OCI-LY7 (cell line): ENCODE results near the gene COX7A2. TPM values are rescaled to one million over a fixed set of nuclear protein-coding genes. Genes with fewer than 3 reads are reported as not detected.
A peak's percentile ranks its signal among the peaks of the same experiment; 100 is the strongest.

Source experiments
- BruUV-seq: library from RNA; stranded (reverse); fragments of 400-500 nt; replicated peaks from 2 replicates; lab custom pipeline; 2021; lab: Mats Ljungman, UMichigan
- CTCF ChIA-PET: fragments of 300-600 bp; sonication (Branson Sonifier 250); formaldehyde crosslinking; loops from one replicate; lab custom pipeline; 2022; ENCODE audit warnings: antibody characterized with exemption; ENCODE audit not compliant: unreplicated experiment; lab: Charles Lee
- POLR2A ChIA-PET: fragments of 300-600 bp; sonication (Branson Sonifier 250); formaldehyde crosslinking; loops from one replicate; lab custom pipeline; 2022; ENCODE audit warnings: antibody characterized with exemption; lab: Charles Lee
- DNase-seq: peaks from one replicate; pipeline ENCODE4 v3.0.0-alpha.2; 2015; ENCODE audit warnings: low spot score
- H2AFZ ChIP-seq: fragments of 200-600 bp; sonication (generic), shearing (Covaris generic); 2 replicates; pipeline ENCODE4 v1.6.1; 2014; ENCODE audit warnings: mild to moderate bottlenecking, antibody characterized with exemption, low read length, moderate library complexity
- H3K27ac ChIP-seq: fragments of 200-600 bp; sonication (generic); 2 replicates; pipeline ENCODE4 v1.5.1; 2014; ENCODE audit warnings: mixed run types, low read depth, mild to moderate bottlenecking, moderate library complexity, low read length, inconsistent platforms; ENCODE audit not compliant: poor library complexity, severe bottlenecking
- H3K36me3 ChIP-seq: fragments of 200-600 bp; sonication (generic); 2 replicates; pipeline ENCODE4 v1.6.1; 2014; ENCODE audit warnings: mild to moderate bottlenecking, antibody characterized with exemption, low read length, moderate library complexity, mixed read lengths; ENCODE audit not compliant: insufficient read depth
- H3K4me1 ChIP-seq: fragments of 200-600 bp; sonication (generic); 2 replicates; pipeline ENCODE4 v1.5.1; 2014; ENCODE audit warnings: mild to moderate bottlenecking, low read length; ENCODE audit not compliant: insufficient read depth, poor library complexity, severe bottlenecking
- H3K4me2 ChIP-seq: fragments of 200-600 bp; sonication (generic); 2 replicates; pipeline ENCODE4 v1.6.1; 2014; ENCODE audit warnings: mild to moderate bottlenecking, low read length
- H3K4me3 ChIP-seq: fragments of 200-600 bp; sonication (generic); 2 replicates; pipeline ENCODE4 v1.5.1; 2014; ENCODE audit warnings: mild to moderate bottlenecking, low read depth, low read length; ENCODE audit not compliant: poor library complexity, severe bottlenecking
- H3K79me2 ChIP-seq: fragments of 200-600 bp; sonication (generic); 2 replicates; pipeline ENCODE4 v1.6.1; 2016; ENCODE audit warnings: low read depth, mild to moderate bottlenecking, low read length, moderate library complexity, mixed read lengths; ENCODE audit not compliant: insufficient read depth
- H3K9me2 ChIP-seq: fragments of 200-600 bp; sonication (generic); 2 replicates; pipeline ENCODE4 v1.6.1; 2016; ENCODE audit warnings: mild to moderate bottlenecking, low read length, mixed read lengths; ENCODE audit not compliant: insufficient read depth
- H3K9me3 ChIP-seq: fragments of 200-600 bp; sonication (generic); 2 replicates; pipeline ENCODE4 v1.6.1; 2014; ENCODE audit warnings: mild to moderate bottlenecking, mixed run types, low read length, mixed read lengths
- H4K20me1 ChIP-seq: fragments of 200-600 bp; sonication (generic); 2 replicates; pipeline ENCODE4 v1.6.1; 2014; ENCODE audit warnings: mild to moderate bottlenecking, antibody characterized with exemption, low read length, moderate library complexity, mixed read lengths; ENCODE audit not compliant: insufficient read depth
- EZH2phosphoT487 ChIP-seq: fragments of 200-600 bp; sonication (generic); IDR thresholded peaks from 2 replicates; pipeline ENCODE4 v1.6.1; 2018; ENCODE audit warnings: low read depth, borderline replicate concordance, mild to moderate bottlenecking, mixed run types, antibody characterized with exemption, low read length, moderate library complexity, mixed read lengths
- intact Hi-C: fragments of 100-400 bp; cut with micrococcal nuclease; formaldehyde crosslinking; loops from one replicate; pipeline ENCODE4 v1.10.0; 2022; ENCODE audit not compliant: unreplicated experiment
- total RNA-seq, 2 experiments: library from RNA; depleted of rRNA in 1 of 2; stranded (reverse); fragments of >200 nt in 1 of 2; shearing (Covaris generic) in 1 of 2; gene quantifications; 2 replicates each; pipeline ENCODE4 v1.2.3, GENCODE V29; 2014 to 2022
- TF ChIP-seq, protein P1 (sequence below): fragments of 200-600 bp; sonication (generic); conservative IDR thresholded peaks from 2 replicates; pipeline ENCODE4 v1.5.1; 2014; ENCODE audit warnings: mild to moderate bottlenecking, antibody characterized with exemption, low read length, moderate library complexity, mixed read lengths

COX7A2 gene
- total RNA-seq, 2 experiments from 2014 or later = 210 to 403 TPM

DNA sequence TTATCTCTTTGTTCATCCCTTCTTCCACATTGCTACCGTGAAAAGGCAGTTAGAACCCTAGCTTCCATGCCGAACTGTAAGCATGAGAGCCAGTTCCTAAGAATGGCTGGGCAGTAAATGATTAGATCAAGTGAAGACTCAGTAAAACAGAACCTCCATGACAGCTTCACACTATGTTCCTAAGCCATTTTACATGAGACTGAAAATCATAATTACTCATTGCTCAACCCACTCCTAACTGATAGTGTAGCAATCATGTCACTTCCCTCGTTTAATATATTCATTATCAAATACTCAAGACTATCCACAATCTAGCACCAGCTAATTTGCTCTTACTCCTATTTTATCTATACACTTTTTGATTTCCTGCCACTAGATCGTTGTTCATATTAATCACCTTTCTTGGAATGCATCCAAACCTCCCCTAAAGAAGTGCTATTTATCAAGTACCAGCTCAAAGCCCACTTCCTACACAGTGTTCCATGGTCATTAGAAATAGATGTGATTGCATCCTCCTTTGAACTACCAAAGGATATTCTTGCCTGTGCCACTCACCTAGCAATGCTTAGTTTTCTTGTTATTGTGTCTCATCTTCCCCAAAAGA lies 35.0 kb upstream of the COX7A2 start:
- Histone ChIP-seq H4K20me1 (peaks cover 18% of the 10 kb centered on the region), H3K4me1 (peaks cover 24% of the 10 kb centered on the region), H3K4me2 (no peak overlapping the region), H3K36me3 (peaks cover 22% of the 10 kb centered on the region), H3K4me3 (no peak overlapping the region), H3K27ac (no peak overlapping the region), H3K9me3 (no peaks in the 10 kb centered on the region), H2AFZ (no peak overlapping the region), H3K79me2 (peaks cover 97% of the 10 kb centered on the region), H3K9me2 (no peaks in the 10 kb centered on the region)
- no peak for TF ChIP-seq EZH2phosphoT487
- TF ChIP-seq, protein P1, sequence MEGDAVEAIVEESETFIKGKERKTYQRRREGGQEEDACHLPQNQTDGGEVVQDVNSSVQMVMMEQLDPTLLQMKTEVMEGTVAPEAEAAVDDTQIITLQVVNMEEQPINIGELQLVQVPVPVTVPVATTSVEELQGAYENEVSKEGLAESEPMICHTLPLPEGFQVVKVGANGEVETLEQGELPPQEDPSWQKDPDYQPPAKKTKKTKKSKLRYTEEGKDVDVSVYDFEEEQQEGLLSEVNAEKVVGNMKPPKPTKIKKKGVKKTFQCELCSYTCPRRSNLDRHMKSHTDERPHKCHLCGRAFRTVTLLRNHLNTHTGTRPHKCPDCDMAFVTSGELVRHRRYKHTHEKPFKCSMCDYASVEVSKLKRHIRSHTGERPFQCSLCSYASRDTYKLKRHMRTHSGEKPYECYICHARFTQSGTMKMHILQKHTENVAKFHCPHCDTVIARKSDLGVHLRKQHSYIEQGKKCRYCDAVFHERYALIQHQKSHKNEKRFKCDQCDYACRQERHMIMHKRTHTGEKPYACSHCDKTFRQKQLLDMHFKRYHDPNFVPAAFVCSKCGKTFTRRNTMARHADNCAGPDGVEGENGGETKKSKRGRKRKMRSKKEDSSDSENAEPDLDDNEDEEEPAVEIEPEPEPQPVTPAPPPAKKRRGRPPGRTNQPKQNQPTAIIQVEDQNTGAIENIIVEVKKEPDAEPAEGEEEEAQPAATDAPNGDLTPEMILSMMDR = no peak
- no peak for DNase-seq
- CTCF ChIA-PET = no interaction called here
- POLR2A ChIA-PET = interaction anchor here (0.6 to 1.9 kb wide), 4 partner anchors 8 to 157 kb away, joined by 3 to 5 read pairs (median 4); no protein-coding TSS in a partner anchor
- BruUV-seq = no TSS peak
- intact Hi-C loops = no loop called here

DNA sequence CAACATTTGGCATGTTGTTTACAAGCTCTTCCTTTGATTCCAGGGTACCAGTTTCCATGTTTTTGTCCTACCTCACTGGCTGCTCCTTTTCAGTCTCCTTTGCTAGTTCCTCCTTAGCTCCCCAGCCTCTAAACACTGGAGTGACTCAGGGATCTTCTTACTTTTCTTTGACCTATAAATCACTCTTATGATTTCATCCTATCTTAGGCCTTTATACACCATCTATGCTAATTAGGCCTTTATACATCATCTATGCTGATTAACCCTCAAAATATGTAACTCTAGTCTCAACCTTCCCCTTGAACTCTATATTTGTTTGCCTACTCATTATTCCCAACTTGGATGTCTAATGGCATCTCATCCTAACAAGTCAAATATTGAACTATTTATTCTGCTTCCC lies 31.5 kb upstream of the COX7A2 start:
- DNase-seq = no peak
- H3K9me3 ChIP-seq = peaks cover 13% of the 10 kb centered on the region; the same call in 1 of the 2 replicates
- TF ChIP-seq, protein P1 = no peak
- TF ChIP-seq EZH2phosphoT487 = no peak
- ChIA-PET POLR2A (interaction anchor here (0.6 to 1.6 kb wide), 4 partner anchors 9 to 1621 kb away, joined by 3 to 5 read pairs (median 4); partner anchors contain the start of gene SLC17A5), CTCF (interaction anchor here (1.3 kb wide), 1 partner anchor 9 kb away, joined by 3 read pairs; no protein-coding TSS in a partner anchor)
- BruUV-seq = no TSS peak
- H3K4me1 ChIP-seq = peaks cover 19% of the 10 kb centered on the region
- H2AFZ ChIP-seq = no peak overlapping the region
- H3K9me2 ChIP-seq = no peaks in the 10 kb centered on the region
- H4K20me1 ChIP-seq = peaks cover 2% of the 10 kb centered on the region; the same call in 1 of the 2 replicates
- H3K36me3 ChIP-seq = peaks cover 55% of the 10 kb centered on the region
- intact Hi-C loops = no loop called here
- H3K27ac ChIP-seq = no peak overlapping the region
- H3K4me2 ChIP-seq = no peak overlapping the region
- no peak overlapping the region for H3K4me3 ChIP-seq
- peaks cover 96% of the 10 kb centered on the region for H3K79me2 ChIP-seq

DNA sequence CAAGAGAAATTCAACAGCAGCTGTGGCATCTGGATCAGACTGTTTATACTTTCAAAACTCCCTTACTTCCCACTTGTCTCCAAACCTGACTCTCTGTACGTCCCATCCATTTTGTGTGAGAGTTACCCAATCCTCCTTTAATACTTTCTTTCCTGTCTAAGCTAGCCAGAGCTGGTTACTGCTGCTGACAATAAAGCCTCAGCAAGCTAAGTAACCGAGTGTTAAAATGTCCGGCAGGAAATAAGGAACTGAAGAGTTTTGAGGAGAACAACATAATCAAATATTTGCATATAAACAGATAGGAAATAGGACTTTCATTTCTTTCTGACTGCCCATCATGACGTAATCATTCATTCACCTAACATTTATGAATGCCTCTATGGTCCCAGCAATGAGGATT lies 29.4 kb upstream of the COX7A2 start:
- H3K27ac ChIP-seq = peak overlapping the region; percentile 25
- no peak for TF ChIP-seq EZH2phosphoT487
- TF ChIP-seq, protein P1 = no peak
- BruUV-seq = no TSS peak
- intact Hi-C loops = no loop called here
- H3K9me3 ChIP-seq = peaks cover 13% of the 10 kb centered on the region; the same call in 1 of the 2 replicates
- peaks cover 78% of the 10 kb centered on the region for H3K79me2 ChIP-seq
- peak overlapping the region; percentile 5; the same call in 1 of the 2 replicates for H3K4me2 ChIP-seq
- no peaks in the 10 kb centered on the region for H4K20me1 ChIP-seq
- no peaks in the 10 kb centered on the region for H3K9me2 ChIP-seq
- DNase-seq = peak; percentile 22
- H3K4me3 ChIP-seq = no peak overlapping the region
- H3K36me3 ChIP-seq = peaks cover 57% of the 10 kb centered on the region
- CTCF ChIA-PET = interaction anchor here (0.5 kb wide), 1 partner anchor 10 kb away, joined by 3 read pairs; no protein-coding TSS in a partner anchor
- POLR2A ChIA-PET = interaction anchor here (2.4 to 5.5 kb wide), 2 partner anchors 10 to 11 kb away, joined by 9 to 36 read pairs; partner anchors contain the start of gene TMEM30A
- no peak overlapping the region for H2AFZ ChIP-seq
- H3K4me1 ChIP-seq = peaks cover 19% of the 10 kb centered on the region
